GM19452 (cell line): ENCODE results near the gene LARGE1.

ENCODE experiments used
- ATAC-seq: cut with Tn5 transposase; IDR thresholded peaks from one replicate; pipeline ENCODE4 v1.9.1; 2021; ENCODE audit not compliant: unreplicated experiment

LARGE1 gene

DNA sequence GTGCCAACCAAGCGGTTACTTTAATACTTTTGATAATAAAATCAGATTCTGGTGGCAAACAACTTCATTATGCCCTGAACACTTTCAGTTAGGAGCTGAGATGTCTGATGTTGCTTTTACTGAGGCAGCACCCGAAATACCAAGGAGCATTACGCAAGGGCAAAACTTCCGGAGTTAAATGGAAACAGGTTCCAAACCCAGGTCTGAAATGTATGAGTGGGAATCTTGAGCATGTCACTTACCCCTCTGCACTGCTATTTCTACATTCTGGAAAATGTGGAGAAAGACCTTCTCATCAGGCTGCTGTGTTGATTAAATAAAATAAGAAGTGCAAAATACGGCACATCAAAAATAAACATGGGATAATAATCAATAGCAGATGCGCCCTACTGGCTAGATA is 315.1 kb downstream of the LARGE1 start:
- no peak for ATAC-seq

DNA sequence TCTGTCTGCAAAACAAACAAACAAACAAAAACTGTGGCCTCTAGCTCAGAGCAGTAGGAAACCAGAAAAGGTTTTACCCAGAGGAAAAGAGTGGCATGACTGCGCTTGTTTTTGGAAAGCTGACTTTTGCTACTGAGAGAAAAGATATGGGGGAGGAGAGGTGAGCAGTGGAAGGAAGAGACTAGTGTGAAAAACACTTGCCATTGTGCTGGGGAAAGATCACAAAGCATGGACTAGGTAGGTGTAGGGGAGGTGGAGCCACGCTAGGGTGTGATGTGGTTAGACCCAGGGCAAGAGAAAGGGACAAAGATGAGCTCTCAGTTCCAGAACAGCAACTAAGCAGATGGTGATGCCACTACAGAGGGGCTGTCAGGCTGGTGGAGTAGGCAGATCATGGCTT is 319.2 kb downstream of the LARGE1 start:
- no peak for ATAC-seq

DNA sequence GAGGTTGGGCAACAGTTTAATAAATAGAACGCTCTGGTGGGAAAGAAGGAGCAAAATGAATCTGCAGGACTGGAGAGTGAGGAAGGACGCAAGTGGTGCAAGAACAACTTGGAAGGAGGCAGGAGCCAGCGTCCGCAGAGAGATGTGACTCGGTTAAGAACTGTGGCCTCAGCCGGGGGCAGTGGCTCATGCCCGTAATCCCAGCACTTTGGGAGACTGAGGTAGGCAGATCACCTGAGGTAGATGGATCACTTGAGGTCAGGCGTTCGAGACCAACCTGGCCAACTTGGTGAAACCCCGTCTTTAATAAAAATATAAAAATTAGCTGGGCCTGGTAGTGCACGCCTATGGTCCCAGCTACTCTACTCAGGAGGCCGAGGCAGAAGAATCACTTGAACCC is 319.7 kb downstream of the LARGE1 start:
- no peak for ATAC-seq

DNA sequence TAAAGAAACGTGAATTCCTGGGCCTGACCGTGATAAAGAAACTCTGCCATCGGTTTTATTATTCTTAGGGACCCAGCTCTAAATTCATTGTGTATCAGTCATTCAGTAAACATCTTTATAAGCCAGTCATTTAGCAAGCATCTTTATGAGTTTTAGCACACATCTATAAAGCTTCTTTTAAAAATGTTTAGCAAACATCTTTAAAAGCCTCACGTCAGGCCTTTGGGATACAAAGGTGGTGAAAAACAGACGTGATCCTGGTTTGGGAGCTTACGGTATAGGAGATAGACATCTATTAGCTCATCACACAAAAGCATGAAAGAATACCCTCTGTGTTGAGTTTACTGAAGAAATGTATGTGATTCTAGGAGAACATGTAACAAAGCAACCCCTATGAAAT is 320.2 kb downstream of the LARGE1 start:
- ATAC-seq: no peak

DNA sequence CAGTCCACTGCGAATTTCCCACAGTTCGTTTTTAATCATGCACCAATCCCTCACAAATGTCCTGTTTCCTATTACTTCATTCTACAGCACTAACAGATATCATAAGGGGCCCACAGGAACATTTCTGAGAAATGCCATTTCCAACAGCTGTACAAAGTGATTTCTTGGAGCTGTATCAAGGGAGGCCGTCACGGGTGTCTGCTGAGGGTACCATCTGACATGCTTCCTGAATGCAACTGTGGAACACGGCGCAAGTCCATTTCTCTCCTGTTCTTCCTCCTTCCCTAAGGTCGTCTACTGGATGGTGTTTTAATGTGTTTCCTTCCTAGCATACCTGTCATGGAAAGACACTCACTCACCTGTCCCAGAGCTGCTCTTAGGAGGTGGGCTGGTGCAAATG is 320.7 kb downstream of the LARGE1 start:
- no peak for ATAC-seq

DNA sequence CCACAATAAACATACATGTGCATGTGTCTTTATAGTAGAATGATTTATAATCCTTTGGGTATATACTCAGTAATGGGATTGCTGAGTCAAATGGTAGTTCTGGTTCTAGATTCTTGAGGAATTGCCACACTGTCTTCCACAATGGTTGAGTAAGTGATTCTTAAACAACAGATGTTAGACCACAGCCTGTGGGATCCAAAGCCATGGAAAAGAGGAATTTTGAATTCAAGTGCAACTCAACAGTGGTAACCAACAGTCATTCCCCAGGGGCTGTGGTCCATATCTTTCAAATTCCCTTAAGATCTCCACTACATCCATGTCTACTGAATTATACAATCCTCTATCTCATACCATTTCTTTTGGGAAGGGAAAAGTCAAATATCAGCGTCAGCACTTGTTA is 321.5 kb downstream of the LARGE1 start:
- no peak for ATAC-seq

DNA sequence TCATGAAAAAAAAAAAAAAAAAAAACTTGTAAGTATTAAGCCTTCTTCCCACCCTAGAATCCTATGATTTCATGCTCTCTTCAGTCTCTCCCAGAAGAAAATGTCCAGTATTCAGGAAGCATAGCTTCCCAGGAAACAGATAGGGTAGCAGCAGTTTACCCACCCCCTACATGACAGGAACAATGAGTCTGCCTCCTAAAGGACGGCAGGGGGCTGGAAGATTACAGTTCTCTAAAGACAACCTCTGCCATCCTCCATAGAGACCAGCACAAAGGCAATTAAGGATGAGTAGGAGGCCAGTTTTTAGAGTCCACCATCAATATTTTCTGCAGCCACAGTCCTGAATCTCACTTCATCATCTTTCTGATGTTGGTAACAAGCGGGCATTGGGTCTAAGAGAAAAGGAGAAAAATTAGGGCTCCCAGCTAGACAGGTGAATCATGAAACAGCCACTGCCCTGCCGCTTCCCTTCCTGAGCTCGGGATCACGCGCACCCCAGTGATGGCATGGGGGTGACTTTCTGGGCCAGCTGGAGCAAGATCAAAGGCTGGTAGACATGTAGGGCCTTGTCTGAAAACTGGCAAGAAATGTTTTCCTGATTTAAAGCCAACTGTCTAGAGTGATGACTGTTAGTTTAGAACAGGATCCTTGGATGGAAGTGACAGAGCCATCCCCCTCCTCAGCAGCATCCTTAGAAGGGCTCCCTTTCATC is 322.8 kb downstream of the LARGE1 start:
- no peak for ATAC-seq

DNA sequence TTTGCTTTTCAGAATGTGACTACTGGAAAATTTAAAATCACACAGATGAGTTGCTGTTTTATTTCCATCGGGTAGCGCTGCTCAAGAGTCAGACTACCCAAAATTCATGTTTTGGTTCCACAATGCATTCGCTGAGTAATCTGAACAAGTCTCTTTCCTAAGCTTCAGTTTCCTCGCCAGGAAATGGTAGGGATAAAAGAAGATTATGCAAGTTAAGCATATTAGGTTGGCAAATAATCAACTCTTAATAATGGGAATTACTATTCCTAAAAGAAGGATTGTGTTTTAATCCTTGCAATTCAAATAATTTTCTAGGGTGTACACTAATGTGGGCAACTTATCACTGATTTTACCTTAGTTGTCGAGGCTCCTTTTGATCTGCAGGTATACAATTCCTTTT is 326.5 kb downstream of the LARGE1 start:
- no peak for ATAC-seq

DNA sequence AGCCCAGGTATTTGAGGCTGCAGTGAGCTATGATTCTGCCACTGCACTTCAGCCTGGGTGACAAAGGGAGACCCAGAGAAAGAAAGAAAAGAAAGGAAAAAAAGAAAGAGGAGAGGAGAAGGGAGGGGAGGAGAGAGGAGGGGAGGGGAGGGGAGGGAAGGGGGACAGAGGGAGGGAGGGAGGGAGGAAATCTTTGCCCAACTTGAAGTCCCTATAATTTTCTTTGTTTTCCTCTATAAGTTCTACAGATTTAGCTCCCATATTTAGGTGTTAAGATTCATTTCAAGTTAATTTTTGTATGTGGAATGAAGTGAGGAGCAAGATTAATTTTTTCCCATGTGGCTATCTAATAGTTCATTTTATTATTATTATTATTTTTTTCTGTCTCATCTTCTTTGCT is 328.3 kb downstream of the LARGE1 start:
- ATAC-seq: no peak

DNA sequence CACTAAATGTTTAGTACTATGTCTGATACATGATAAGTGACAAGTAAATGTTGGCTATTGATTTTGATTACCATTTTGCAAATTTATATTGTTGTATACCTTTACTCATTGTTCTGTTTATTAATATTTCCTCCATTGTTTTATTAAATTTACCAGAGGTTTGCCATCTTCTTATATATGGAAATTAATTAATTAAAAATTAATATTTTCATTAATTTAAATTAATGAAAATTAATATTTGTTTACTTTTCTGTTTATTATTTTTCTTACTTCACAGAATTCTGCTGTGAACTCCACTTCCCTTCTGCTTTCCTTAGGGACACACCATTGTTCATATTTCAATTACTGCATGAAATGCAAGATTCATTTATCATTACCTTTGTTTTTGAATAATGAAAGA is 331.0 kb downstream of the LARGE1 start:
- ATAC-seq: no peak

DNA sequence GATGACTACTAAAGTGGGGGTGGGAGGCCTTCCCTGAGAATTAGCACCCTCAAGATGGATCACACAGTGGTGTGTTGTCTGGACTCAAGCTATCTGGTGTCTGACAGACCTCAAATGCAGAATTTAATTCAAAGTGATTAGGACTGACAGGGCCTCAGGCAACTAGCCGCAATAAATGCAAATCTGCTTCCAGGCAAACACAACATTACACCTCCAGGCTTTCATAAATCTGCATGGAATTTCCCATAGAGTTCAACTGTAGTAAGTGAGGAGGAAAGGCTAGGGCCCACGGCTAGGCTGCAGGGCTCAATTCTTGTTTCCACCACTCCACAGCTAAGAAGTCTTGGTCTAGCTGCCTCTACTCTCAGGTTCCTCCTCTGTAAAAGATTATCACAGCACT is 331.4 kb downstream of the LARGE1 start:
- no peak for ATAC-seq

DNA sequence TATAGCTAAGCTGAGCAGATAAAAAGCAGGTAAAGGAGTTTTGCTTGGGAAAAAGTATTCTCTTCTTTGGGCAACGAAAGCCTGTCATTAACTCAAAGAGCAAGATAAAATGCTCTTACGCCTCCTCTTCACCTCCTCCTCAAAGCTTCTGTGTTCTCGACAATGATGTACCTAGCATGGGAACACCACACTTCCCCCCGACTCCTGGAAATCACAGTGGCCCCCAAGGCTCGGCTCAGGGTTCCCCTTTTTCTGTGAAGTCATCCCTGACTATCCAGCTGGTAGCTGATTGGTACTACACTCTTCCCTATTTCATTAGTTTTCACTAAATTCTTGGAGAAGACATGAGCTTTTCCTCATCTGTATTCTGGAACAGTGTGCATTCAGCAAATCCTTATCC is 336.1 kb downstream of the LARGE1 start:
- no peak for ATAC-seq

DNA sequence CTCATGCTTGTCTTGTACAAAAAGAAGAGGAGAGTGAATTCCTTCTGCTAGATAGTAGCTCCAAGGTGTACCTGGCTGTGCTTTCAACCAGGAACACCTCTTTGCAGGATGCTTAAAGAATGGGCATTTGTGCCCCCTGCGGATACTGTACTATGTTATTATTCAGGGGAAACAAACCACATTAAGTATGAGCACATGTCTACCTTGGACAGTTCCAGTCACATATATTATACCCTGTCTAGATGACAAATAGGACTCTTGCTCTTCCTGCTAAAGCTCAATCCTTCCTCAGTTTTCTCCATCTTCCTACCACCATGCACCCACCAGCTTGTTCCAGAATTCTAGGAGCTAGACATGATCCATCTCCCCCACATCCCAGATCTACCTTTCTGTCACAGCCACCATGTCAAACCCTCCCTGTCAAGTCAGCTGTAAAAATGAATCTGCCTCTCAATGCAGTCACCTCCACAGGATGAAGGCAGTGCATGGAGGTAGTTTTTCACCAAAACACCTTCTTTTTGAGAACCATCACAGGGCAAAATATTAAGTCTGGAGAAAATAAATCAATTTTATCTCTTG is 337.4 kb downstream of the LARGE1 start:
- ATAC-seq: no peak

DNA sequence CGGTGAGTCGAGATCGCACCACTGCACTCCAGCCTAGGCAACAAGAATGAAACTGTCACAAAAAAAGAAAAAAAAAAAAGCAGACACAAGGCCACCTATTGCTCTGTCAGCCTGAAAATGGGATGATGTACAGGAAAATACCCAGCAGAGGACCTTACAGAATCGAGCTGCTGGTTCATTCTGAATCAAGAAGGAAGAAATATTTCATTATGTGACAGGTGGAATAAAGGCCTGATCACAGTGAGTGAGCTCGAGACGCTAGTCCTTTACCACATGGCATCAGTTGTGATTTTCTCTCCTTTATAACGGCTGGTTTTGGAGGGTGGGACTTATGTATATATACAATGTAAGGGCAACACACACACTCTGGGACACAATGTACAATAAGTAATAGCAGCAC is 340.0 kb downstream of the LARGE1 start:
- ATAC-seq: no peak

DNA sequence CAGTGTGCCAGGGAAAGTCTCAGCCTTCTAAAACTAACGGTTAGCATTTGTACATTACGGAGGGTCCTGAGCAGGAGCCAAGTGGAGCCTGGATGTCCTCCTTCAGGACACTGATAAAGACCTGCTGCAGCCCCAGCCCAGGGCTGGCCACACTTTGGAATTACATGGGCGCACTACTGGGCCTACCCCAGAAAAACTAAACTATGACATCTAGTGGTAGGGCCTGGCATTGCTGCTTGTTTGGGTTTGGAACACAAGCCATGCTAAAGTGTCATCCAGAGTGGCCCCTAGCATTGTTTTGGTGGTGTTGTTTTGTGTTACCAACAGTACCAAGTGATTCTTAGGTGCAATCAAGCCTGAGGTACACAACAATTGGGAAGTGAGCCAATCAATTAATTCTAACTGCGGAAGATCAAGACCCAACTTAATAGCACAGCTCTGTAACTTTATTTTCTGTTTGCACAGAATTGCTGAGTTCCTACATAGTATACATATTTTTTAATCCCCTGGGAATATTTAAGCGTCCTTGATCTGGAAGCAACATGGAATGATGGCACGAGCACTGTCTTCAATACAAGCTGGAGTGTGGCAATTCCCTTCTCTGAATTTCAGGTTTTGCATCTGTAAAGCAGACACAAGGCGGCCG is 340.7 kb downstream of the LARGE1 start:
- peak; percentile 62 for ATAC-seq

DNA sequence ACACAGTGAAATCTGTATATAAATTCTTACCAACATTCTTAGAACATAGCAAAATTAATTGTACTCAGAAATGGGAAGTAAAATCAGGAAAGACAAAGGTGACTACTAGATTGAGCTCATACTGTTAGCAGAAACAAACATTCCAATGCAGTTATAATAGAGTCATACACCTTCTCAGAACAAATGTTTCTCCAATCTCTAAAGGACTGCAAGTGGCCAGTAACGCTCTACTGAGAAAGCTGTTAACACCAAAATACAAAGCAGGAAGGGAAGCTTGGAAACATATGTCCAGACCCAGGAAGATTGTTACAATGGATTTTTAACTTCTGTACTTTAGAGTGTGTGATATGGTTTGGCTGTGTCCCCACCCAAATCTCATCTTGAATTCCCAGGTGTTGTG is 341.5 kb downstream of the LARGE1 start:
- ATAC-seq: no peak

DNA sequence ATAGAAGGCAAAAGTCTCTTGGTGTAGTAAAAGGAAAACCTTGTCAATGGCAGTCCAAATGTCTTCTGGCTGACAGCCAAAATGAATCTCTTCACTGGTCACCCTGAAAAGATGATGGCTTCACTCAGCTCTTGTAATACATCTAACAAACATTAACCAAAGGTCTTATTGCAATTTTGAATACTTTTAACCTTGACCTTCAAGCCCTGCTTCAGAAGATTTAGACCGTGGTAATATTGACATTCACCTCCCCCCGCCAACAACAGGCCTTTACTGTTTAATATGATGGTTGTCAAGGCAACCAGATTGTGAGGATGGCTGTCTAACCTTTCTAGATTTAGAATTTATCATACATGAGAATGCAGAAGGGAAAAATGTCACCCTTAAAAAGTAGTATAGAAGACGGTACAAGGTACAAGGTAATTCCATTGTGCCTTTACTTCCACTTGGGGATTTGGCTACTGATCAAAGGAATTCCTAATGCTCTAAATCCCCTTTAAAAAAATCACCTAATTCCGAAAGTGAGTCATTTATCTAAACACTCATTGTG is 342.3 kb downstream of the LARGE1 start:
- no peak for ATAC-seq

DNA sequence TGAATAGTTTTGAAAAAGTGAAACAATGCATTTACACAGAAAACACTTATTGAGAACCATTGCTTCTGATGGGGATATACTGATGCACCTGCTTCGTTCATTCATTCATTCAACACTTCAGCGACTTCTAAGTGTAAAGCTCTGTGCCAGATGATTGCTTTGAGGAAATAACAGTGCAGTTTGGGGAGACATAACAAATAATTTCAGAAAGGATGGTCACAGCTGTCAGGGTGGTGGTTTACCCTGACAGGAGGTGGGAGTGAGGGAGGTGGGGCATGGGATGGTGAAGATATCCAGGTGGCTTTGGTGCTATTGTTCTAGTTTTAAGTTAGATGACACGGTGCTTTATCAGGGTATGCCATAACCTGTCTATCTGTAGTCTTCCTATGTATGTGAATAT is 344.1 kb downstream of the LARGE1 start:
- ATAC-seq: no peak

DNA sequence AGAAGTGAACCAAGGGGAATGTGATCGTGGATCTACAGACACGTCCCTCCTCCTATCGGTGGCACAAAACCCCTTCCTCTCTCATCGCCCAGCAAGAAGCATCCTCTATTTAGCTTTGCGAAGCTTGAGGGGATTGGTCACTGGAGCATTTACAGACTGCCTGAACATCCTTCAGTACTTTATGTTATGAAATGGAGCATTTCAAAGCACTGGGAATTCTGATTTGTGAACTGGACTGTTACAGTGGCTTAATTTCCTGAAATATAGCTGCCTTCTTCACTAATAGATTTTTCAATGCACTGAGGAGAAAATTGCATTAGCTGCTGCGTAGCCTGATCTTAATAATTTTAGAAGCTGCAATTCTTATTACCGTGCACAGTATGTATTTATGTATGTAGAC is 344.5 kb downstream of the LARGE1 start:
- ATAC-seq: no peak

DNA sequence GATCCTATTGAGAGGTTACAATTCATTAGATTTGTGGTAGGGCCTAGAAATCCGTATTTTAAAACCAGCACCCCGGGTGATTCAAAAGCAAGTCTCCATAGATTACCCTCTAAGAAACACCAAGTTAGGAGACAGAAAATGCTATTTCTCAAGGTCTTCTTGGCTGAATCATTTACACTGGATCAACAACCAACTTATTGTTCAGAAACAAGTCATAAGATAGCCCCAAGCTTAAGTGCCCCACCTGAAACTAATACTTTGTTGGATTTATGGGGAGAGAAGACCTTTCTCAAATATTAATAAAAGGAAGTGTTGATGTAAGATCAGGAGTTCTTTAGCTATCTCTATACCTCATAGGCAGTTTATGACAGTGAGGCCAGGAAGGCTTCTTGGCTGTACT is 345.2 kb downstream of the LARGE1 start:
- no peak for ATAC-seq

DNA sequence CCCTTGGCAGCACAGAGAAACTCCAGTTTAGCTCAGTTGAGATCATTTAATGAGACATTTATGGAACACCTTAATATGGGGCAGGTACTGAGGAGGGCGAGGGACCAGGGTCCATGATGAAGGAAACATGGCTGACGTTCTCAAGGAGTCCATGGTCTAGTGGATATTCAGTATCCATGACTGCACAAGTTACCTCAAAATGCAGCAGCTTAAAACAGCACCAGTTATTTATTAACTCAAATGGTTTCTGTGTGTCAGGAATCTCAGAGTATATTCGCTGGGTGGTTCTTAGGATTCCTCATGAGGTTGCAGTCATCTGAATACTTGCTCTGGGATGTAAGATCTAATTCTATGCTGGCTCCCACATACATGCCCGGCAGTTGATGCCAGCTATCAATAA is 346.8 kb downstream of the LARGE1 start:
- no peak for ATAC-seq

DNA sequence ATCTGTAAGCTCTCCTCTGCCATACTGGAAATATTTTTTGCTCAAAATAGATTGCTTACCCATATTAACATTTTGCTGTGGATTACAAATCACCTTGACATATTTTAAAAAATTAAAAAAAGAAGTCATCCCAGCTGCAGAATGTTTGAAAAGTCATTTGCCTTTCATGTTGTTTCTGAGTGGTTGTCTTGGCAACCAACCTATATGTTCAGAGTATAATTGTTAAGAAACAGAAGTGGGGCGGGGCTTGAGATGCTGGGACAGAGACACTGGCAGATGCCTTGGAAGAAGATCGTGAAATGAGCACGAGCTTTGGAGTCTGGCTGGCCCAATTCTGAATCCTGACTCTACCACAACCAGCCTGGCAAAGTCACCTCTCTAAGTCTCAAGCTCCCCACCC is 348.2 kb downstream of the LARGE1 start:
- ATAC-seq: no peak
